Natural killer cell (primary cell): ENCODE measurements around the gene SH2D6. TPM values are rescaled to one million over a fixed set of nuclear protein-coding genes. Genes with fewer than 3 reads are reported as not detected.
A peak's percentile ranks its signal among the peaks of the same experiment; 100 is the strongest.

Experiments used
- ATAC-seq, 3 donors: fragments of 150-1000 bp in 2 of 3; fragments of 200-7000 bp in 1 of 3; cut with Tn5 transposase; 1 replicate in 1 of 3; 2 replicates in 2 of 3; pipeline ENCODE4 v1.10.0; 2021; ENCODE audit warnings: mild to moderate bottlenecking in 2 of 3, moderate library complexity in 2 of 3
- DNase-seq, 2 donors: peaks; one replicate each; pipeline versions ENCODE4 v3.0.0 to v3.0.0-alpha.2; 2013 to 2021; ENCODE audit warnings: mixed read lengths in 1 of 2
- H3K27ac ChIP-seq: one replicate; pipeline ENCODE4 v1.5.1; 2013; ENCODE audit warnings: mild to moderate bottlenecking, low read length
- H3K27me3 ChIP-seq: one replicate; pipeline ENCODE4 v1.6.1; 2013; ENCODE audit warnings: low read length; ENCODE audit not compliant: control insufficient read depth, insufficient read depth
- H3K36me3 ChIP-seq: one replicate; pipeline ENCODE4 v1.6.1; 2013; ENCODE audit warnings: low read length; ENCODE audit not compliant: control insufficient read depth, insufficient read depth
- H3K4me1 ChIP-seq: one replicate; pipeline ENCODE4 v1.6.1; 2013; ENCODE audit warnings: low read length; ENCODE audit not compliant: control insufficient read depth, insufficient read depth
- H3K4me3 ChIP-seq: one replicate; pipeline ENCODE4 v1.5.1; 2013; ENCODE audit warnings: low read length
- H3K9me3 ChIP-seq: one replicate; pipeline ENCODE4 v1.6.1; 2013; ENCODE audit warnings: low read length; ENCODE audit not compliant: control insufficient read depth, insufficient read depth
- H3K27ac Mint-ChIP-seq, 2 donors: one replicate each; pipeline ENCODE4 v1.8.0; 2022; ENCODE audit warnings: mild to moderate bottlenecking in 2 of 2, mixed read lengths in 2 of 2, moderate library complexity in 1 of 2
- H3K27me3 Mint-ChIP-seq, 2 donors: one replicate each; pipeline ENCODE4 v1.8.0; 2022; ENCODE audit warnings: low read depth in 2 of 2, mixed read lengths in 2 of 2
- H3K36me3 Mint-ChIP-seq: one replicate; pipeline ENCODE4 v1.8.0; 2022; ENCODE audit warnings: mixed read lengths
- H3K4me1 Mint-ChIP-seq, 2 donors: one replicate each; pipeline ENCODE4 v1.8.0; 2022; ENCODE audit warnings: mixed read lengths in 2 of 2
- H3K4me3 Mint-ChIP-seq: one replicate; pipeline ENCODE4 v1.8.0; 2022; ENCODE audit warnings: mild to moderate bottlenecking, moderate library complexity, mixed read lengths
- H3K9me3 Mint-ChIP-seq, 2 donors: one replicate each; pipeline ENCODE4 v1.8.0; 2022; ENCODE audit warnings: mixed read lengths in 2 of 2
- CTCF ChIP-seq: fragments of 200-600 bp; IDR thresholded peaks from one replicate; pipeline ENCODE4 v1.8.0; 2022; ENCODE audit warnings: antibody characterized with exemption
- WGBS: methylation state at CpG from one replicate; pipeline ENCODE4 v1.1.7; 2013; ENCODE audit warnings: missing lambda C conversion rate; ENCODE audit not compliant: insufficient coverage; 5-methylcytosine and 5-hydroxymethylcytosine counted together
- intact Hi-C: fragments of 100-400 bp; cut with micrococcal nuclease; formaldehyde crosslinking; loops from one replicate; pipeline ENCODE4 v1.14.2; 2022
- total RNA-seq, 4 donors: library from RNA; stranded (reverse); fragments of 120-200 nt in 1 of 4; gene quantifications; one replicate each; pipeline versions ENCODE4 v1.2.3 to v1.2.4, GENCODE V29; 2013 to 2022

Gene SH2D6
- total RNA-seq, 3 donors from 2014 or later (not counting 1 experiment from before 2014, with no cell fraction given), result 0.21 to 0.57 TPM; not detected in 1

GRCh38 chr2:85433511-85434089, 15.1 kb downstream of the SH2D6 start:
- Histone ChIP-seq H3K27me3 (no peaks in the 10 kb centered on the region), H3K27ac (no peak overlapping the region), H3K4me3 (no peak overlapping the region), H3K4me1 (peaks cover 18% of the 10 kb centered on the region), H3K36me3 (no peaks in the 10 kb centered on the region), H3K9me3 (no peaks in the 10 kb centered on the region)
- Mint-ChIP-seq H3K27ac (peak overlapping the region in 1 of 2 donors; percentile 44), H3K36me3 (no peaks in the 10 kb centered on the region), H3K4me3 (no peak overlapping the region), H3K27me3 (no peaks in the 10 kb centered on the region), H3K4me1 (peaks cover 5 to 24% of the 10 kb centered on the region in 2 donors), H3K9me3 (no peaks in the 10 kb centered on the region)
- intact Hi-C loops, result no loop called here
- no peak for ATAC-seq
- DNase-seq, result no peak
- 87% methylated on average over 6 of the region's 6 CpGs for WGBS
- no peak for TF ChIP-seq CTCF

GRCh38 chr2:85434696-85435095, 16.2 kb downstream of the SH2D6 start:
- H3K9me3 ChIP-seq, result no peaks in the 10 kb centered on the region
- intact Hi-C loops, result no loop called here
- Mint-ChIP-seq H3K27ac (no peak overlapping the region), H3K4me1 (peaks cover 5 to 21% of the 10 kb centered on the region in 2 donors), H3K4me3 (no peak overlapping the region), H3K36me3 (no peaks in the 10 kb centered on the region), H3K9me3 (no peaks in the 10 kb centered on the region), H3K27me3 (no peaks in the 10 kb centered on the region)
- TF ChIP-seq CTCF, result no peak
- no peak for ATAC-seq
- H3K36me3 ChIP-seq, result no peaks in the 10 kb centered on the region
- no peaks in the 10 kb centered on the region for H3K27me3 ChIP-seq
- peaks cover 20% of the 10 kb centered on the region for H3K4me1 ChIP-seq
- DNase-seq, result no peak
- 58% methylated on average over 4 of the region's 8 CpGs for WGBS
- H3K27ac ChIP-seq, result no peak overlapping the region
- H3K4me3 ChIP-seq, result no peak overlapping the region

GRCh38 chr2:85435220-85435958, 16.9 kb downstream of the SH2D6 start:
- no peak for TF ChIP-seq CTCF
- ATAC-seq, result no peak
- Mint-ChIP-seq H3K9me3 (no peaks in the 10 kb centered on the region), H3K4me3 (no peak overlapping the region), H3K4me1 (peaks cover 5 to 19% of the 10 kb centered on the region in 2 donors), H3K36me3 (no peaks in the 10 kb centered on the region), H3K27me3 (no peaks in the 10 kb centered on the region), H3K27ac (peak overlapping the region in 1 of 2 donors; percentile 68)
- Histone ChIP-seq H3K9me3 (no peaks in the 10 kb centered on the region), H3K27ac (no peak overlapping the region), H3K4me1 (peaks cover 20% of the 10 kb centered on the region), H3K36me3 (no peaks in the 10 kb centered on the region), H3K27me3 (no peaks in the 10 kb centered on the region), H3K4me3 (no peak overlapping the region)
- WGBS, result 85% methylated on average over 21 of the region's 21 CpGs
- intact Hi-C loops, result no loop called here
- DNase-seq, result no peak
